HL-60 (cell line): ENCODE data around the gene SMARCAL1.

Experiments
- DNase-seq, 2 experiments: peaks; one replicate each; pipeline ENCODE4 v3.0.0-alpha.2; 2010 to 2020; ENCODE audit warnings: low read depth in 1 of 2, low spot score in 1 of 2
- H3K27ac ChIP-seq: fragments of 250-450 bp; sonication (Bioruptor Pico); replicated peaks from 2 replicates; pipeline ENCODE4 v1.5.1; 2020; ENCODE audit warnings: mild to moderate bottlenecking, moderate library complexity
- H3K27me3 ChIP-seq: fragments of 250-450 bp; sonication (Bioruptor Pico); 2 replicates; pipeline ENCODE4 v1.5.1; 2021; ENCODE audit warnings: mild to moderate bottlenecking, moderate library complexity; ENCODE audit not compliant: insufficient read depth, poor library complexity, severe bottlenecking
- H3K4me3 ChIP-seq: replicated peaks from 2 replicates; pipeline ENCODE4 v1.5.1; 2011; ENCODE audit warnings: mild to moderate bottlenecking, control low read depth, low read length; ENCODE audit not compliant: insufficient read depth
- CTCF ChIP-seq: IDR thresholded peaks from one replicate; pipeline ENCODE4 v1.5.1; 2011; ENCODE audit warnings: low read length, control low read depth, inconsistent platforms; ENCODE audit not compliant: insufficient read depth
- GABPA ChIP-seq: IDR thresholded peaks from 2 replicates; pipeline ENCODE4 v1.6.1; 2012; ENCODE audit warnings: low read depth
- POLR2AphosphoS5 ChIP-seq: IDR thresholded peaks from 2 replicates; pipeline ENCODE4 v1.6.1; 2012; ENCODE audit warnings: low read depth
- SPI1 ChIP-seq: IDR thresholded peaks from 2 replicates; pipeline ENCODE4 v1.6.1; 2012; ENCODE audit warnings: low read depth, mild to moderate bottlenecking, borderline replicate concordance
- TF ChIP-seq, protein P1 (sequence below): IDR thresholded peaks from 2 replicates; pipeline ENCODE4 v1.6.1; 2012; ENCODE audit warnings: low read depth; ENCODE audit not compliant: insufficient replicate concordance

The SMARCAL1 gene

GRCh38 chr2:216477283-216478035, 65.2 kb downstream of the SMARCAL1 start:
- Histone ChIP-seq H3K27me3 (no peaks in the 10 kb centered on the region), H3K4me3 (no peak overlapping the region), H3K27ac (peak overlapping the region; percentile 6; the same call in 1 of the 2 replicates)
- peak in 1 of 2 experiments; percentile 21 for DNase-seq
- TF ChIP-seq CTCF = no peak

GRCh38 chr2:216478151-216478550, 65.9 kb downstream of the SMARCAL1 start:
- DNase-seq = no peak
- Histone ChIP-seq H3K4me3 (no peak overlapping the region), H3K27me3 (no peaks in the 10 kb centered on the region), H3K27ac (no peak overlapping the region)
- TF ChIP-seq, protein P1, sequence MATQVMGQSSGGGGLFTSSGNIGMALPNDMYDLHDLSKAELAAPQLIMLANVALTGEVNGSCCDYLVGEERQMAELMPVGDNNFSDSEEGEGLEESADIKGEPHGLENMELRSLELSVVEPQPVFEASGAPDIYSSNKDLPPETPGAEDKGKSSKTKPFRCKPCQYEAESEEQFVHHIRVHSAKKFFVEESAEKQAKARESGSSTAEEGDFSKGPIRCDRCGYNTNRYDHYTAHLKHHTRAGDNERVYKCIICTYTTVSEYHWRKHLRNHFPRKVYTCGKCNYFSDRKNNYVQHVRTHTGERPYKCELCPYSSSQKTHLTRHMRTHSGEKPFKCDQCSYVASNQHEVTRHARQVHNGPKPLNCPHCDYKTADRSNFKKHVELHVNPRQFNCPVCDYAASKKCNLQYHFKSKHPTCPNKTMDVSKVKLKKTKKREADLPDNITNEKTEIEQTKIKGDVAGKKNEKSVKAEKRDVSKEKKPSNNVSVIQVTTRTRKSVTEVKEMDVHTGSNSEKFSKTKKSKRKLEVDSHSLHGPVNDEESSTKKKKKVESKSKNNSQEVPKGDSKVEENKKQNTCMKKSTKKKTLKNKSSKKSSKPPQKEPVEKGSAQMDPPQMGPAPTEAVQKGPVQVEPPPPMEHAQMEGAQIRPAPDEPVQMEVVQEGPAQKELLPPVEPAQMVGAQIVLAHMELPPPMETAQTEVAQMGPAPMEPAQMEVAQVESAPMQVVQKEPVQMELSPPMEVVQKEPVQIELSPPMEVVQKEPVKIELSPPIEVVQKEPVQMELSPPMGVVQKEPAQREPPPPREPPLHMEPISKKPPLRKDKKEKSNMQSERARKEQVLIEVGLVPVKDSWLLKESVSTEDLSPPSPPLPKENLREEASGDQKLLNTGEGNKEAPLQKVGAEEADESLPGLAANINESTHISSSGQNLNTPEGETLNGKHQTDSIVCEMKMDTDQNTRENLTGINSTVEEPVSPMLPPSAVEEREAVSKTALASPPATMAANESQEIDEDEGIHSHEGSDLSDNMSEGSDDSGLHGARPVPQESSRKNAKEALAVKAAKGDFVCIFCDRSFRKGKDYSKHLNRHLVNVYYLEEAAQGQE = no peak
- TF ChIP-seq SPI1 = no peak
- no peak for TF ChIP-seq CTCF
- TF ChIP-seq POLR2AphosphoS5 = no peak
- no peak for TF ChIP-seq GABPA

GRCh38 chr2:216478791-216479190, 66.5 kb downstream of the SMARCAL1 start:
- Histone ChIP-seq H3K27ac (no peak overlapping the region), H3K4me3 (no peak overlapping the region), H3K27me3 (no peaks in the 10 kb centered on the region)
- DNase-seq = no peak
- no peak for TF ChIP-seq SPI1
- TF ChIP-seq POLR2AphosphoS5 = no peak
- TF ChIP-seq, protein P1 = no peak
- TF ChIP-seq GABPA = no peak
- TF ChIP-seq CTCF = no peak

DNA sequence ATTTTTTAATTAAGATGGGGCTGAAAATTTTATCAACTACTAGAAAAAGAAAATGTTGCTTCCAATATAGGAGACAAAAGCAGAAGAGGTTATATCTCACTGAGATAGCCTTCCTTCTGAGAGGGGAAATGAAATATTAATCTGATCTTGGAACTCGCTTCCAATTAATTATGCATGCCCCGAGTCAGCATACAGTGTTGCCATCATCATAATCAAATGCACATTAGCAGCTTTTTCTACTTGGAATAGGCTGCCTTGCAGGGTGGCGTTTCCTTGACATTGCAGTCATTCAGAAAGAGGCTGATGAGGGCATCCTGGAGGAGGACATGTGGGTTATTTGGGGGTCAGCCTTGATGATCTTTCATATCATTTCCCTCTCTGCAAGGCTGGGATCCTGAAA, 67.9 kb downstream of the SMARCAL1 start:
- DNase-seq = no peak
- H3K27ac ChIP-seq = no peak overlapping the region
- no peak overlapping the region for H3K4me3 ChIP-seq
- TF ChIP-seq, protein P1 = no peak
- TF ChIP-seq SPI1 = no peak
- TF ChIP-seq CTCF = no peak
- no peak for TF ChIP-seq POLR2AphosphoS5
- no peak for TF ChIP-seq GABPA
- H3K27me3 ChIP-seq = no peaks in the 10 kb centered on the region
